ENCODE data around the gene PLEKHH3.

DNA sequence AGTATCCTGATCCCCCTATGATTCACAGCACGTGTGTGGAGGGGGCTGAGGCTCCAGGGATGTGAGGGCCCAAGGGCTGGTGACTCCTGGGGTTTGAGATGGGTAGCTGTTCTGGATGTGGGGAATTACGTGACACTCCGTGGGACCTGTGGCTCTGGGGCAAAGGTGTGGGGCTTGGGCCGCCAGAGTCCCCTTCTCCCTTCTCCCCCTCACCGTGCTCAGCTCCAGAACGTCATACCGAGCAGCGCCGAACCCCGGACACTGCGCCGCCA, 7.2 kb downstream of the PLEKHH3 start:
- TF ChIP-seq, protein P1, sequence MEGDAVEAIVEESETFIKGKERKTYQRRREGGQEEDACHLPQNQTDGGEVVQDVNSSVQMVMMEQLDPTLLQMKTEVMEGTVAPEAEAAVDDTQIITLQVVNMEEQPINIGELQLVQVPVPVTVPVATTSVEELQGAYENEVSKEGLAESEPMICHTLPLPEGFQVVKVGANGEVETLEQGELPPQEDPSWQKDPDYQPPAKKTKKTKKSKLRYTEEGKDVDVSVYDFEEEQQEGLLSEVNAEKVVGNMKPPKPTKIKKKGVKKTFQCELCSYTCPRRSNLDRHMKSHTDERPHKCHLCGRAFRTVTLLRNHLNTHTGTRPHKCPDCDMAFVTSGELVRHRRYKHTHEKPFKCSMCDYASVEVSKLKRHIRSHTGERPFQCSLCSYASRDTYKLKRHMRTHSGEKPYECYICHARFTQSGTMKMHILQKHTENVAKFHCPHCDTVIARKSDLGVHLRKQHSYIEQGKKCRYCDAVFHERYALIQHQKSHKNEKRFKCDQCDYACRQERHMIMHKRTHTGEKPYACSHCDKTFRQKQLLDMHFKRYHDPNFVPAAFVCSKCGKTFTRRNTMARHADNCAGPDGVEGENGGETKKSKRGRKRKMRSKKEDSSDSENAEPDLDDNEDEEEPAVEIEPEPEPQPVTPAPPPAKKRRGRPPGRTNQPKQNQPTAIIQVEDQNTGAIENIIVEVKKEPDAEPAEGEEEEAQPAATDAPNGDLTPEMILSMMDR (IDR thresholded peaks at IDR 0.05; ENCODE audit: low read depth, low read length), result no peak
- no peak for TF ChIP-seq EZH2phosphoT487 (IDR thresholded peaks at IDR 0.05; ENCODE audit: low read depth)
